ENCODE results near the gene POLR2L. TPM values are rescaled to one million over a fixed set of nuclear protein-coding genes. Genes with fewer than 3 reads are reported as not detected.

Gene POLR2L
- total RNA-seq, 1 experiment from 2014 or later, result 673 TPM

- in situ Hi-C loops (cut with HindIII; ENCODE audit: low pct_unique_long_range_greater_than_20kb, low sequenced_read_pairs) (no loop called here), intact Hi-C loops (cut with micrococcal nuclease; ENCODE audit: unreplicated experiment) (no loop called here)
- H3K4me3 ChIP-seq (ENCODE audit: low read depth in 2 of 2, low read length in 2 of 2), result no peak overlapping the region
- no TSS peak for BruUV-seq (replicated peaks)
- DNase-seq (ENCODE audit: low read depth, low spot score) (no peak), ATAC-seq (no peak)
- peaks cover 68% of the 10 kb centered on the region for H3K4me1 ChIP-seq (ENCODE audit: control insufficient read depth, insufficient read depth, low read length)
- POLR2A ChIA-PET, result interaction anchor here (0.6 kb wide), 2 partner anchors 9 to 26 kb away, joined by 5 to 6 read pairs; partner anchors contain the start of gene CRACR2B
- CTCF ChIA-PET, result no interaction called here
- no peak for TF ChIP-seq POLR2AphosphoS5 (IDR thresholded peaks at IDR 0.05; ENCODE audit: low read depth, low read length)
- TF ChIP-seq SIN3A (IDR thresholded peaks at IDR 0.05; ENCODE audit: borderline replicate concordance, insufficient read depth, low read depth, low read length), result no peak
- no peak for TF ChIP-seq TCF7L2 (IDR thresholded peaks at IDR 0.05; ENCODE audit: low read depth, low read length)
- TF ChIP-seq, protein P1, sequence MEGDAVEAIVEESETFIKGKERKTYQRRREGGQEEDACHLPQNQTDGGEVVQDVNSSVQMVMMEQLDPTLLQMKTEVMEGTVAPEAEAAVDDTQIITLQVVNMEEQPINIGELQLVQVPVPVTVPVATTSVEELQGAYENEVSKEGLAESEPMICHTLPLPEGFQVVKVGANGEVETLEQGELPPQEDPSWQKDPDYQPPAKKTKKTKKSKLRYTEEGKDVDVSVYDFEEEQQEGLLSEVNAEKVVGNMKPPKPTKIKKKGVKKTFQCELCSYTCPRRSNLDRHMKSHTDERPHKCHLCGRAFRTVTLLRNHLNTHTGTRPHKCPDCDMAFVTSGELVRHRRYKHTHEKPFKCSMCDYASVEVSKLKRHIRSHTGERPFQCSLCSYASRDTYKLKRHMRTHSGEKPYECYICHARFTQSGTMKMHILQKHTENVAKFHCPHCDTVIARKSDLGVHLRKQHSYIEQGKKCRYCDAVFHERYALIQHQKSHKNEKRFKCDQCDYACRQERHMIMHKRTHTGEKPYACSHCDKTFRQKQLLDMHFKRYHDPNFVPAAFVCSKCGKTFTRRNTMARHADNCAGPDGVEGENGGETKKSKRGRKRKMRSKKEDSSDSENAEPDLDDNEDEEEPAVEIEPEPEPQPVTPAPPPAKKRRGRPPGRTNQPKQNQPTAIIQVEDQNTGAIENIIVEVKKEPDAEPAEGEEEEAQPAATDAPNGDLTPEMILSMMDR (IDR thresholded peaks at IDR 0.05), result no peak
- TF ChIP-seq, protein P2, sequence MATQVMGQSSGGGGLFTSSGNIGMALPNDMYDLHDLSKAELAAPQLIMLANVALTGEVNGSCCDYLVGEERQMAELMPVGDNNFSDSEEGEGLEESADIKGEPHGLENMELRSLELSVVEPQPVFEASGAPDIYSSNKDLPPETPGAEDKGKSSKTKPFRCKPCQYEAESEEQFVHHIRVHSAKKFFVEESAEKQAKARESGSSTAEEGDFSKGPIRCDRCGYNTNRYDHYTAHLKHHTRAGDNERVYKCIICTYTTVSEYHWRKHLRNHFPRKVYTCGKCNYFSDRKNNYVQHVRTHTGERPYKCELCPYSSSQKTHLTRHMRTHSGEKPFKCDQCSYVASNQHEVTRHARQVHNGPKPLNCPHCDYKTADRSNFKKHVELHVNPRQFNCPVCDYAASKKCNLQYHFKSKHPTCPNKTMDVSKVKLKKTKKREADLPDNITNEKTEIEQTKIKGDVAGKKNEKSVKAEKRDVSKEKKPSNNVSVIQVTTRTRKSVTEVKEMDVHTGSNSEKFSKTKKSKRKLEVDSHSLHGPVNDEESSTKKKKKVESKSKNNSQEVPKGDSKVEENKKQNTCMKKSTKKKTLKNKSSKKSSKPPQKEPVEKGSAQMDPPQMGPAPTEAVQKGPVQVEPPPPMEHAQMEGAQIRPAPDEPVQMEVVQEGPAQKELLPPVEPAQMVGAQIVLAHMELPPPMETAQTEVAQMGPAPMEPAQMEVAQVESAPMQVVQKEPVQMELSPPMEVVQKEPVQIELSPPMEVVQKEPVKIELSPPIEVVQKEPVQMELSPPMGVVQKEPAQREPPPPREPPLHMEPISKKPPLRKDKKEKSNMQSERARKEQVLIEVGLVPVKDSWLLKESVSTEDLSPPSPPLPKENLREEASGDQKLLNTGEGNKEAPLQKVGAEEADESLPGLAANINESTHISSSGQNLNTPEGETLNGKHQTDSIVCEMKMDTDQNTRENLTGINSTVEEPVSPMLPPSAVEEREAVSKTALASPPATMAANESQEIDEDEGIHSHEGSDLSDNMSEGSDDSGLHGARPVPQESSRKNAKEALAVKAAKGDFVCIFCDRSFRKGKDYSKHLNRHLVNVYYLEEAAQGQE (IDR thresholded peaks at IDR 0.05; ENCODE audit: insufficient read depth in 1 of 2, low read depth in 2 of 2, low read length in 1 of 2), result no peak
- H3K27me3 ChIP-seq (ENCODE audit: control insufficient read depth, insufficient read depth, low read length), result no peaks in the 10 kb centered on the region
- H3K9me3 ChIP-seq (ENCODE audit: control insufficient read depth, insufficient read depth, low read depth, low read length), result no peaks in the 10 kb centered on the region
- H3K36me3 ChIP-seq (ENCODE audit: control insufficient read depth, insufficient read depth, low read length), result peaks cover 5% of the 10 kb centered on the region; the same call in 1 of the 2 replicates
- H3K27ac ChIP-seq (ENCODE audit: low read length), result peak overlapping the region; percentile 92
Measured at GRCh38 chr11:836700-837099, 5.6 kb downstream of the POLR2L start.

DNA sequence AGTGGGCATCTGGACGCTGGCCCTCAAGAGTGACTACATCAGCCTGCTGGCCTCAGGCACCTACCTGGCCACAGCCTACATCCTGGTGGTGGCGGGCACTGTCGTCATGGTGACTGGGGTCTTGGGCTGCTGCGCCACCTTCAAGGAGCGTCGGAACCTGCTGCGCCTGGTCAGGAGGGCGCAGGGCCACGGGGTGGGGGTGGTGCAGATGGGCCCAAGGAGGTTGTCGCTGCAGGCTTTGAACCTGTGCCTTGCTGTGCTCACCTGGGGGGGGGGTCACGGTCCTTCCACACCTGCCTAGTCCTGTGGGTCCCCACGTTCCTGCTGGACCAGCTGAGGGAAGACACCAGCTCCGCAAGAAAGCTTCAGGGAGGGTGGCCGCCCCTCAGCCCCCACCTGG lies 6.1 kb downstream of the POLR2L start:
- DNase-seq (ENCODE audit: low read depth, low spot score) (no peak), ATAC-seq (no peak)
- H3K9me3 ChIP-seq (ENCODE audit: control insufficient read depth, insufficient read depth, low read depth, low read length), result no peaks in the 10 kb centered on the region
- in situ Hi-C loops (cut with HindIII; ENCODE audit: low pct_unique_long_range_greater_than_20kb, low sequenced_read_pairs) (no loop called here), intact Hi-C loops (cut with micrococcal nuclease; ENCODE audit: unreplicated experiment) (no loop called here)
- BruUV-seq (replicated peaks), result no TSS peak
- no peaks in the 10 kb centered on the region for H3K27me3 ChIP-seq (ENCODE audit: control insufficient read depth, insufficient read depth, low read length)
- no peak overlapping the region for H3K4me3 ChIP-seq (ENCODE audit: low read depth in 2 of 2, low read length in 2 of 2)
- peaks cover 70% of the 10 kb centered on the region for H3K4me1 ChIP-seq (ENCODE audit: control insufficient read depth, insufficient read depth, low read length)
- TF ChIP-seq, protein P1 (IDR thresholded peaks at IDR 0.05), result no peak
- TF ChIP-seq SIN3A (IDR thresholded peaks at IDR 0.05; ENCODE audit: borderline replicate concordance, insufficient read depth, low read depth, low read length) (no peak), TCF7L2 (IDR thresholded peaks at IDR 0.05; ENCODE audit: low read depth, low read length) (no peak), POLR2AphosphoS5 (IDR thresholded peaks at IDR 0.05; ENCODE audit: low read depth, low read length) (no peak)
- TF ChIP-seq, protein P2 (IDR thresholded peaks at IDR 0.05; ENCODE audit: insufficient read depth in 1 of 2, low read depth in 2 of 2, low read length in 1 of 2), result no peak
- peaks cover 5% of the 10 kb centered on the region; the same call in 1 of the 2 replicates for H3K36me3 ChIP-seq (ENCODE audit: control insufficient read depth, insufficient read depth, low read length)
- ChIA-PET POLR2A (no interaction called here), CTCF (no interaction called here)
- peak overlapping the region; percentile 92 for H3K27ac ChIP-seq (ENCODE audit: low read length)
